ENCODE results near the gene JAK3.
A peak's percentile ranks its signal among the peaks of the same experiment; 100 is the strongest.
"Not testable (repeated sequence)": the region's sequence is repeated elsewhere in the genome, so short reads cannot be mapped to it uniquely, and the experiment has no call there.

Gene JAK3

GRCh38 chr19:17802137-17802858, 45.5 kb downstream of the JAK3 start:
- DNase-seq, result no peak

- DNase-seq, result not testable (repeated sequence)
These were observed 49.2 kb downstream of the JAK3 start for GRCh38 chr19:17798599-17798998.

GRCh38 chr19:17797424-17798201, 50.2 kb downstream of the JAK3 start:
- peak; percentile 73 to 81 for DNase-seq

GRCh38 chr19:17796838-17797423, 50.9 kb downstream of the JAK3 start:
- no peak for DNase-seq

GRCh38 chr19:17796013-17796837, 51.6 kb downstream of the JAK3 start:
- DNase-seq, result no peak

GRCh38 chr19:17795495-17795856, 52.3 kb downstream of the JAK3 start:
- DNase-seq, result no peak

- peak in 1 of 2 experiments; percentile 46 for DNase-seq
These were observed 52.9 kb downstream of the JAK3 start, which contains the start of gene B3GNT3 for GRCh38 chr19:17794731-17795494. Gene B3GNT3, plus strand, starts transcription at chr19:17795138. Its CDS starts 12,670 bp downstream, at chr19:17807808.

GRCh38 chr19:17794412-17794730, 53.4 kb downstream of the JAK3 start:
- DNase-seq, result no peak

- no peak for DNase-seq
These were observed 57.6 kb downstream of the JAK3 start for GRCh38 chr19:17790059-17790780.

GRCh38 chr19:17788632-17789031, 59.1 kb downstream of the JAK3 start:
- no peak for DNase-seq

- DNase-seq, result no peak
These were observed 60.4 kb downstream of the JAK3 start for GRCh38 chr19:17787274-17787913.

- peak; percentile 85 to 86 for DNase-seq
These were observed 63.4 kb downstream of the JAK3 start for GRCh38 chr19:17784201-17785008.

GRCh38 chr19:17783721-17784120, 64.1 kb downstream of the JAK3 start:
- DNase-seq, result not testable (repeated sequence)

GRCh38 chr19:17780781-17781180, 67.0 kb downstream of the JAK3 start:
- no peak for DNase-seq

- no peak for DNase-seq
These were observed 68.5 kb downstream of the JAK3 start for GRCh38 chr19:17778968-17779929.

GRCh38 chr19:17778251-17778967, 69.4 kb downstream of the JAK3 start:
- peak; percentile 80 to 82 for DNase-seq

- DNase-seq, result not testable (repeated sequence)
These were observed 69.9 kb downstream of the JAK3 start for GRCh38 chr19:17777840-17778239.

All from activated T-cell treated with anti-CD3 and anti-CD28 coated beads, Interleukin-2, amount 50 U/mL, for 48 hours (primary cell).